HepG2 (cell line): ENCODE data around the gene AP3B2. TPM values are rescaled to one million over a fixed set of nuclear protein-coding genes. Genes with fewer than 3 reads are reported as not detected.

Experiments
- ATAC-seq: fragments of 200-7000 bp; cut with Tn5 transposase; 3 replicates; pipeline ENCODE4 v1.9.1; 2020; ENCODE audit warnings: mild to moderate bottlenecking, moderate library complexity
- BruUV-seq: library from RNA; stranded (reverse); fragments of 400-500 nt; replicated peaks from 2 replicates; lab custom pipeline; 2021; lab: Mats Ljungman, UMichigan
- CTCF ChIA-PET: fragments of 300-600 bp; formaldehyde crosslinking; extraction: SDS; loops from one replicate; lab custom pipeline; 2021; ENCODE audit warnings: low total read pairs, inconsistent platforms, low intra/inter-chr PET ratio; lab: Yijun Ruan, JAX
- POLR2A ChIA-PET: fragments of 350-600 bp; sonication (Branson Sonifier 250); formaldehyde crosslinking; loops from one replicate; lab custom pipeline; 2020; ENCODE audit warnings: antibody characterized with exemption, inconsistent platforms; lab: Yijun Ruan, JAX
- DNase-seq: peaks from one replicate; pipeline ENCODE4 v3.0.0-alpha.2; 2015; ENCODE audit warnings: low spot score
- FAIRE-seq: peaks from 3 replicates; lab custom pipeline; 2011; peaks lifted over from hg19 to GRCh38; lab: Jason Lieb, UNC
- H2AFZ ChIP-seq: one replicate; pipeline ENCODE4 v1.6.1; 2011; ENCODE audit warnings: low read length, inconsistent platforms
- H3K27ac ChIP-seq: fragments of 300-600 bp; 3 replicates; pipeline ENCODE4 v1.8.0; 2011; ENCODE audit warnings: mixed run types, mild to moderate bottlenecking, mixed read lengths, low read length, inconsistent platforms; ENCODE audit not compliant: insufficient read depth; ENCODE audit errors: extremely low read length
- H3K27me3 ChIP-seq, 2 experiments: fragments of 200-600 bp in 1 of 2; 2 replicates in 1 of 2; 3 replicates in 1 of 2; pipeline versions ENCODE4 v1.6.0 to v1.8.0; 2011; ENCODE audit warnings: low read length in 2 of 2, mild to moderate bottlenecking in 2 of 2, moderate library complexity in 2 of 2, inconsistent platforms in 1 of 2; ENCODE audit not compliant: insufficient read depth in 2 of 2, control insufficient read depth in 1 of 2
- H3K36me3 ChIP-seq, 2 experiments: fragments of 200-600 bp in 1 of 2; replicated peaks in 1 of 2; 2 replicates in 1 of 2; 3 replicates in 1 of 2; pipeline versions ENCODE4 v1.5.1 to v1.8.0; 2011; ENCODE audit warnings: low read length in 2 of 2, inconsistent platforms in 1 of 2; ENCODE audit not compliant: insufficient read depth in 2 of 2, control insufficient read depth in 1 of 2
- H3K4me1 ChIP-seq: 2 replicates; pipeline ENCODE4 v1.5.1; 2012; ENCODE audit warnings: low read length, inconsistent platforms; ENCODE audit not compliant: insufficient read depth
- H3K4me2 ChIP-seq: 2 replicates; pipeline ENCODE4 v1.6.0; 2011; ENCODE audit warnings: low read depth, low read length, inconsistent platforms
- H3K4me3 ChIP-seq, 3 experiments: fragments of 200-600 bp in 1 of 3; sonication (generic), shearing (Covaris generic) in 1 of 3; replicated peaks in 1 of 3; 2 replicates each; pipeline ENCODE4 v1.5.1; 2011 to 2016; ENCODE audit warnings: low read length in 3 of 3, inconsistent platforms in 2 of 3, low read depth in 2 of 3, mild to moderate bottlenecking in 2 of 3, control low read depth in 1 of 3, mixed read lengths in 1 of 3; ENCODE audit not compliant: insufficient read depth in 1 of 3
- H3K79me2 ChIP-seq: one replicate; pipeline ENCODE4 v1.6.1; 2011; ENCODE audit warnings: low read length, inconsistent platforms; ENCODE audit not compliant: insufficient read depth
- H3K9ac ChIP-seq: 2 replicates; pipeline ENCODE4 v1.6.0; 2011; ENCODE audit warnings: mild to moderate bottlenecking, low read depth, low read length, inconsistent platforms; ENCODE audit not compliant: insufficient read depth
- H3K9me3 ChIP-seq: 2 replicates; pipeline ENCODE4 v1.5.1; 2012; ENCODE audit warnings: mild to moderate bottlenecking, low read length
- H4K20me1 ChIP-seq: 2 replicates; pipeline ENCODE4 v1.6.0; 2011; ENCODE audit warnings: inconsistent platforms, mild to moderate bottlenecking, low read length, moderate library complexity; ENCODE audit not compliant: insufficient read depth
- GTF3A ChIP-seq: sonication (generic); formaldehyde crosslinking; conservative IDR thresholded peaks from 2 replicates; pipeline ENCODE4 v1.4.0; 2020; ENCODE audit warnings: mild to moderate bottlenecking, missing genetic modification reagents
- IRX3 ChIP-seq: sonication (generic); formaldehyde crosslinking; IDR thresholded peaks from 2 replicates; pipeline ENCODE4 v1.8.1; 2023; ENCODE audit warnings: mild to moderate bottlenecking, low read depth, missing genetic modification reagents, borderline replicate concordance
- MIER2 ChIP-seq: IDR thresholded peaks from 2 replicates; pipeline ENCODE4 v1.6.1; 2016; ENCODE audit warnings: missing biosample characterization, missing genetic modification reagents
- NONO ChIP-seq, 2 experiments: fragments of 450-650 bp in 1 of 2; sonication (generic) in 1 of 2; formaldehyde crosslinking in 1 of 2; IDR thresholded peaks in 1 of 2; conservative IDR thresholded peaks in 1 of 2; 2 replicates each; pipeline versions ENCODE4 v1.6.1 to v1.8.0; 2017 to 2022; ENCODE audit warnings: mild to moderate bottlenecking in 1 of 2, missing genetic modification reagents in 1 of 2, moderate library complexity in 1 of 2
- PREB ChIP-seq: sonication (generic); formaldehyde crosslinking; IDR thresholded peaks from 2 replicates; pipeline ENCODE4 v1.4.0; 2020; ENCODE audit warnings: missing genetic modification reagents
- PTBP1 ChIP-seq: fragments of 200-400 bp; formaldehyde crosslinking; IDR thresholded peaks from 2 replicates; pipeline ENCODE4 v1.6.1; 2018; ENCODE audit warnings: low read length, low read depth; ENCODE audit not compliant: poor library complexity, severe bottlenecking
- RBFOX2 ChIP-seq: fragments of 200-400 bp; formaldehyde crosslinking; IDR thresholded peaks from 2 replicates; pipeline ENCODE4 v1.6.1; 2017; ENCODE audit warnings: low read depth, mild to moderate bottlenecking, low read length
- RXRA ChIP-seq: sonication (generic); formaldehyde crosslinking; IDR thresholded peaks from 2 replicates; pipeline ENCODE4 v1.5.1; 2020; ENCODE audit warnings: missing genetic modification reagents
- UBTF ChIP-seq: sonication (generic); formaldehyde crosslinking; IDR thresholded peaks from 2 replicates; pipeline ENCODE4 v1.4.0; 2020; ENCODE audit warnings: mild to moderate bottlenecking, missing genetic modification reagents
- ZNF609 ChIP-seq: sonication (generic); formaldehyde crosslinking; IDR thresholded peaks from 2 replicates; pipeline ENCODE4 v1.4.0; 2020; ENCODE audit warnings: mild to moderate bottlenecking, missing genetic modification reagents, borderline replicate concordance
- ZSCAN25 ChIP-seq: sonication (generic); formaldehyde crosslinking; IDR thresholded peaks from 2 replicates; pipeline ENCODE4 v1.8.0; 2022; ENCODE audit warnings: mild to moderate bottlenecking, missing genetic modification reagents
- in situ Hi-C: cut with HindIII; loops from 2 replicates; pipeline ENCODE4 v1.10.0; 2017; ENCODE audit warnings: low pct_unique_long_range_greater_than_20kb; ENCODE audit not compliant: extremely low pct_ligation_motif_present
- intact Hi-C: fragments of 100-400 bp; cut with micrococcal nuclease; formaldehyde crosslinking; loops from one replicate; pipeline ENCODE4 v1.10.0; 2022; ENCODE audit not compliant: unreplicated experiment
- polyA plus RNA-seq, 8 experiments: library from polyadenylated mRNA; depleted of rRNA in 3 of 8; stranded (reverse) in 7 of 8; unstranded in 1 of 8; fragments of >200 nt; fragmentation: Illumina TruSeq in 4 of 8; extraction: Trizol in 4 of 8; gene quantifications; 2 replicates each; pipeline versions ENCODE4 v1.2.1 to v1.2.3, GENCODE V29; 2011 to 2016; ENCODE audit warnings: low read depth in 4 of 8, missing spikeins in 1 of 8, mixed read lengths in 1 of 8; ENCODE audit not compliant: insufficient read depth in 1 of 8
- total RNA-seq, 5 experiments: library from RNA; depleted of rRNA; stranded (reverse); fragments of >200 nt; fragmentation: Illumina TruSeq; extraction: Trizol; gene quantifications; 2 replicates each; pipeline ENCODE4 v1.2.3, GENCODE V29; 2016; ENCODE audit warnings: low read depth in 1 of 5

AP3B2 gene
- total and polyA plus RNA-seq, 2 of the 13 experiments (the other 11 are each of a cell fraction or from before 2014, with no cell fraction given): not detected

GRCh38 chr15:82651708-82652107 is 58.0 kb downstream of the AP3B2 start (continued):
- TF ChIP-seq IRX3 (CRISPR knock-in tag) (no peak), NONO (IDR thresholded peaks at IDR 0.05) (no peak), NONO (CRISPR knock-in tag; conservative IDR thresholded peaks at IDR 0.05) (no peak)

- intact Hi-C loops (no loop called here), in situ Hi-C loops (no loop called here)
- FAIRE-seq: no peak
- no peak overlapping the region for H3K4me3 ChIP-seq
- no peak overlapping the region for H3K4me2 ChIP-seq
- no peaks in the 10 kb centered on the region for H3K4me1 ChIP-seq
- ChIA-PET POLR2A (no interaction called here), CTCF (no interaction called here)
- H3K27me3 ChIP-seq: peaks cover 4 to 27% of the 10 kb centered on the region in 2 experiments; a peak in 3 of 5 replicates
- ATAC-seq: no peak
- no peaks in the 10 kb centered on the region for H3K36me3 ChIP-seq
- no peaks in the 10 kb centered on the region for H3K9me3 ChIP-seq
- no peak for DNase-seq
- H3K9ac ChIP-seq: no peak overlapping the region
- no peaks in the 10 kb centered on the region for H3K79me2 ChIP-seq
- H4K20me1 ChIP-seq: no peaks in the 10 kb centered on the region
- no peak overlapping the region for H3K27ac ChIP-seq
- H2AFZ ChIP-seq: no peak overlapping the region
- no TSS peak for BruUV-seq
- TF ChIP-seq UBTF (CRISPR knock-in tag) (no peak), RBFOX2 (no peak), PTBP1 (no peak), PREB (no peak), ZSCAN25 (CRISPR knock-in tag) (no peak), ZNF609 (CRISPR knock-in tag) (no peak), GTF3A (CRISPR knock-in tag) (no peak), MIER2 (no peak), RXRA (CRISPR knock-in tag) (no peak)
Observed at GRCh38 chr15:82650046-82650670, 59.5 kb downstream of the AP3B2 start.
